ENCODE data around the gene OCA2.

OCA2 gene

GRCh38 chr15:27813139-27813538, 286.0 kb downstream of the OCA2 start:
- H3K27me3 Mint-ChIP-seq (ENCODE audit: low read depth, poor library complexity), result peaks cover 3% of the 10 kb centered on the region
- H3K36me3 Mint-ChIP-seq (ENCODE audit: low read depth), result no peaks in the 10 kb centered on the region
- peaks cover 13% of the 10 kb centered on the region for H3K9me3 Mint-ChIP-seq
- no peak for DNase-seq
- no peak overlapping the region for H3K4me3 Mint-ChIP-seq
- no peak overlapping the region for H3K27ac Mint-ChIP-seq
- H3K4me1 Mint-ChIP-seq, result peaks cover 9% of the 10 kb centered on the region
- TF ChIP-seq, protein P1, sequence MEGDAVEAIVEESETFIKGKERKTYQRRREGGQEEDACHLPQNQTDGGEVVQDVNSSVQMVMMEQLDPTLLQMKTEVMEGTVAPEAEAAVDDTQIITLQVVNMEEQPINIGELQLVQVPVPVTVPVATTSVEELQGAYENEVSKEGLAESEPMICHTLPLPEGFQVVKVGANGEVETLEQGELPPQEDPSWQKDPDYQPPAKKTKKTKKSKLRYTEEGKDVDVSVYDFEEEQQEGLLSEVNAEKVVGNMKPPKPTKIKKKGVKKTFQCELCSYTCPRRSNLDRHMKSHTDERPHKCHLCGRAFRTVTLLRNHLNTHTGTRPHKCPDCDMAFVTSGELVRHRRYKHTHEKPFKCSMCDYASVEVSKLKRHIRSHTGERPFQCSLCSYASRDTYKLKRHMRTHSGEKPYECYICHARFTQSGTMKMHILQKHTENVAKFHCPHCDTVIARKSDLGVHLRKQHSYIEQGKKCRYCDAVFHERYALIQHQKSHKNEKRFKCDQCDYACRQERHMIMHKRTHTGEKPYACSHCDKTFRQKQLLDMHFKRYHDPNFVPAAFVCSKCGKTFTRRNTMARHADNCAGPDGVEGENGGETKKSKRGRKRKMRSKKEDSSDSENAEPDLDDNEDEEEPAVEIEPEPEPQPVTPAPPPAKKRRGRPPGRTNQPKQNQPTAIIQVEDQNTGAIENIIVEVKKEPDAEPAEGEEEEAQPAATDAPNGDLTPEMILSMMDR (IDR thresholded peaks at IDR 0.05), result no peak

- peaks cover 11% of the 10 kb centered on the region for H3K4me1 Mint-ChIP-seq
- H3K36me3 Mint-ChIP-seq (ENCODE audit: low read depth), result no peaks in the 10 kb centered on the region
- no peak overlapping the region for H3K27ac Mint-ChIP-seq
- H3K27me3 Mint-ChIP-seq (ENCODE audit: low read depth, poor library complexity), result peaks cover 2% of the 10 kb centered on the region
- peaks cover 6% of the 10 kb centered on the region for H3K9me3 Mint-ChIP-seq
- DNase-seq, result no peak
- H3K4me3 Mint-ChIP-seq, result no peak overlapping the region
- TF ChIP-seq, protein P1 (IDR thresholded peaks at IDR 0.05), result no peak
Measured at GRCh38 chr15:27808182-27808581, 290.9 kb downstream of the OCA2 start.

DNA sequence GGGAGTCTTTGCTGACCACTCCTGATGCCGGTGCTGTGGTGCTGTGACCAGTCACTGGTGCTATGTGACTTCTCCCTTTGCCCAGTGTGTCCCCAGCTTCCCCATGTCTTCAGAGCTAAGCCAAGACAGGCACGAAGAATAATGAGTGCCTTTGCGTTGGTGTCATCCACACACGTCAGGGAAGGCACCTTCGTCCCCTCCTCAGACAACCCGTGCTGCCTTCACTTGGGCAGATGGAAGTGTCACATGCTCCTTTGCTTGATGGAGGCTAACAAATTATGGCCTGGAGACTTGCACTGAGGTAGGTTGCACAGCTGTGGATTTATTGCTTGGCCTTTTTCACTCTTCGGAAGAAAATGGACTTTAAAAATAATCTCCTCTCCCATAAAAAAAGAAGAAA, 291.8 kb downstream of the OCA2 start:
- Mint-ChIP-seq H3K4me3 (no peak overlapping the region), H3K27me3 (ENCODE audit: low read depth, poor library complexity) (peaks cover 2% of the 10 kb centered on the region), H3K9me3 (peaks cover 12% of the 10 kb centered on the region), H3K4me1 (peaks cover 5% of the 10 kb centered on the region), H3K36me3 (ENCODE audit: low read depth) (no peaks in the 10 kb centered on the region), H3K27ac (no peak overlapping the region)
- DNase-seq, result no peak
- TF ChIP-seq, protein P1 (IDR thresholded peaks at IDR 0.05), result no peak

DNA sequence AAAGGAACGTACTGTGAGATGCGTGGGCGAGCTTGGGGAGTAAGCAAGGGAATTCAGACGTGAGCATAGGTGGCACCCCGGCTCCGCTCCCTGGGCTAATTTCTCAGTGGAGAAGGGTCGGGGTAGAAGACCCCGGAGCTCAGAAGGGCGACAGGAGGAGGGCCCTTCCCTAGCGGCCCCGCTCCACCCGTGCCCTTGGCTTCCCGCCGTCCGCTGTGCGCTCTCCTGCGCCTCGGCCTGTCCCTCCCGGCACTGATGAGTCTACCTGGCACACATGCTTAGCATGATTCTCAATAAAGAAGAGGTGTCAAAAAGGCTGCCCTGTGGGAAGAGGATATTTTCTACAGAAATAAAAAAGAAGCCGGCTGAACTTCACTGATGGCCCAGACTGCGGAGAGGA, 292.7 kb downstream of the OCA2 start:
- Mint-ChIP-seq H3K4me3 (no peak overlapping the region), H3K9me3 (peaks cover 12% of the 10 kb centered on the region), H3K4me1 (peaks cover 5% of the 10 kb centered on the region), H3K27ac (no peak overlapping the region), H3K27me3 (ENCODE audit: low read depth, poor library complexity) (peaks cover 2% of the 10 kb centered on the region), H3K36me3 (ENCODE audit: low read depth) (no peaks in the 10 kb centered on the region)
- no peak for DNase-seq
- TF ChIP-seq, protein P1 (IDR thresholded peaks at IDR 0.05), result no peak

DNA sequence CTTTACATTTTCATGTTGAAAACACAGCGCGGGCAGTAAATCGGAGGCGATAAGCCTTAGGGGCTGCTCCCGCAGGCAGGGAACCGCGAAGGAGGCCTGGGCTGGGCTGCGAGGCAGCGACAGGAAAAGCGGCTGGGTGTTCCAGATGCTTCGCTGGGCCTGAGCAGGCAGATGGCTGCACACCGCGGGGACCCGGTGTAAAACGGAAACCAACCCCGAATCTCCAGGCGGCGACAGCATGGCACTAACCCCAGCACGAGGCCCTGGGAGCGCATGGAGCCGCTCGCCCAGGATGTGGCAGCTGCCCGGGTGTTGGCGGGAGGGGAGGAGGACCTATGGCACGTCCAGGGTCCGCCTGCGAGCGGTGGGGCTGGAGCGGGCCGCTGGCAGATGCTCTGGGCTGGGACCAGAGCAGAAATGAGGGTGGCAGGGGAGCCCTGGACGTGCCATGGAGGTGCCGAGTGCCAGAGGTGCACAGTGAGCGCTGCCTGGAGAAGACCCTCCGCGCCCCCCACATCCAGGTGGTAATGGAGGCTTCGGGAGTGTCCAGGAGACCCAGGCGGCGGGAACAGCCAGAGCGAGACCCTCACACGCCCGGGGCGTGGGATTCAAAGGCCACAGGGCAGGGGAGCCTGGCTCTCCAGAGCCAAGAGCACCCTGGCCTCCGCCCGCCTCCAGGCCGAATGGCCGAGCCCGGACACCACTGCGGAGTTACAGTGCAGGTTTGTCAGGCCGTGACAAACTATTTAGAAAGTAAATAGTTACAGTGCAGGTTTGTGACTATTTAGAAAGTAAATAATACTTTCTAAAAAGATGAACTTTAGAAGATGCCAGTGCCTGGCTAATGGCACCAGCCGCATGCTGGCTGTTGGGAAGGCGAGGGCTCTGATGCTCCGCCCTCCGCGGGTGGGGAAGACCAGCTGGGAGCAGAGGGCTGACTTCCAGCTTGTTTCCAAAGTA, 293.6 kb downstream of the OCA2 start:
- no peak for DNase-seq
- Mint-ChIP-seq H3K27me3 (ENCODE audit: low read depth, poor library complexity) (peaks cover 2% of the 10 kb centered on the region), H3K36me3 (ENCODE audit: low read depth) (no peaks in the 10 kb centered on the region), H3K4me1 (peaks cover 5% of the 10 kb centered on the region), H3K9me3 (peaks cover 12% of the 10 kb centered on the region), H3K4me3 (no peak overlapping the region), H3K27ac (no peak overlapping the region)
- TF ChIP-seq, protein P1 (IDR thresholded peaks at IDR 0.05), result no peak
